ENCODE results near the gene PLA2G2F. TPM values are rescaled to one million over a fixed set of nuclear protein-coding genes. Genes with fewer than 3 reads are reported as not detected.

PLA2G2F gene
- total and polyA plus RNA-seq, 2 experiments from 2014 or later, result not detected

GRCh38 chr1:20134995-20135394, 4.1 kb upstream of the PLA2G2F start:
- Histone ChIP-seq H3K79me2 (replicated peaks; ENCODE audit: insufficient read depth) (no peaks in the 10 kb centered on the region), H2AFZ (no peak overlapping the region), H3K9me2 (ENCODE audit: insufficient read depth) (no peaks in the 10 kb centered on the region), H3K4me1 (ENCODE audit: insufficient read depth) (no peaks in the 10 kb centered on the region), H3K36me3 (ENCODE audit: insufficient read depth) (peaks cover 3% of the 10 kb centered on the region; the same call in 1 of the 2 replicates), H3K4me3 (no peak overlapping the region), H3K27ac (ENCODE audit: low read depth) (no peak overlapping the region), H3K27me3 (ENCODE audit: insufficient read depth) (no peaks in the 10 kb centered on the region), H3F3A (replicated peaks; ENCODE audit: low read depth) (no peaks in the 10 kb centered on the region), H4K20me1 (replicated peaks; ENCODE audit: insufficient read depth) (no peaks in the 10 kb centered on the region), H3K4me2 (no peak overlapping the region)
- Mint-ChIP-seq H3K9me3 (peaks cover 18% of the 10 kb centered on the region), H3K36me3 (ENCODE audit: low read depth) (peaks cover 4% of the 10 kb centered on the region; the same call in 1 of the 3 replicates), H3K4me3 (no peak overlapping the region), H3K4me1 (no peaks in the 10 kb centered on the region), H3K27me3 (ENCODE audit: insufficient read depth, low read depth, poor library complexity) (no peaks in the 10 kb centered on the region), H3K27ac (no peak overlapping the region)
- DNase-seq (ENCODE audit: low spot score), result no peak
- no peak for ATAC-seq
- no peak for TF ChIP-seq ETS1 (IDR thresholded peaks at IDR 0.05)
- TF ChIP-seq JUNB (IDR thresholded peaks at IDR 0.05; ENCODE audit: unreplicated experiment), result no peak
- no peak for TF ChIP-seq CREB1 (CRISPR knock-in tag; IDR thresholded peaks at IDR 0.05; ENCODE audit: low read depth)
- TF ChIP-seq CTCF (conservative IDR thresholded peaks at IDR 0.05; ENCODE audit: low read depth in 2 of 2), result no peak
- TF ChIP-seq NANOG (IDR thresholded peaks at IDR 0.05; ENCODE audit: borderline replicate concordance), result no peak
- TF ChIP-seq STAT1 (IDR thresholded peaks at IDR 0.05; ENCODE audit: unreplicated experiment), result no peak
- no peak for TF ChIP-seq ZNF331 (CRISPR knock-in tag; IDR thresholded peaks at IDR 0.05; ENCODE audit: low read depth)
- TF ChIP-seq EZH2phosphoT487 (IDR thresholded peaks at IDR 0.05; ENCODE audit: unreplicated experiment), result no peak
- no peak for TF ChIP-seq ZNF462 (CRISPR knock-in tag; IDR thresholded peaks at IDR 0.05)
- TF ChIP-seq POLR2AphosphoS5 (IDR thresholded peaks at IDR 0.05; ENCODE audit: low read depth), result no peak
- TF ChIP-seq ZNF114 (CRISPR knock-in tag; IDR thresholded peaks at IDR 0.05), result no peak
- no peak for TF ChIP-seq EZH2 (IDR thresholded peaks at IDR 0.05; ENCODE audit: low read depth, unreplicated experiment)
- no peak for TF ChIP-seq REST (IDR thresholded peaks at IDR 0.05; ENCODE audit: unreplicated experiment)
